MM.1S (cell line): ENCODE results near the gene KDM4B.

Experiments used
- DNase-seq: peaks from one replicate; pipeline ENCODE4 v3.0.0-alpha.2; 2015
- H2AFZ ChIP-seq: fragments of 300-600 bp; sonication (generic); 2 replicates; pipeline ENCODE4 v1.6.0; 2016; ENCODE audit warnings: antibody characterized with exemption, low read length
- H3F3A ChIP-seq: fragments of 300-600 bp; sonication (generic); 2 replicates; pipeline ENCODE4 v1.6.1; 2016; ENCODE audit warnings: mild to moderate bottlenecking, antibody characterized with exemption, low read length, moderate library complexity, mixed read lengths; ENCODE audit not compliant: insufficient read depth
- H3K27ac ChIP-seq: fragments of 300-600 bp; sonication (generic); 2 replicates; pipeline ENCODE4 v1.5.1; 2016; ENCODE audit warnings: mild to moderate bottlenecking, low read length
- H3K27me3 ChIP-seq: fragments of 300-600 bp; sonication (generic); replicated peaks from 2 replicates; pipeline ENCODE4 v1.6.0; 2016; ENCODE audit warnings: low read length; ENCODE audit not compliant: insufficient read depth
- H3K36me3 ChIP-seq: fragments of 300-600 bp; sonication (generic); replicated peaks from 2 replicates; pipeline ENCODE4 v1.6.1; 2016; ENCODE audit warnings: mild to moderate bottlenecking, low read length, mixed read lengths; ENCODE audit not compliant: insufficient read depth
- H3K4me1 ChIP-seq: fragments of 300-600 bp; sonication (generic); 2 replicates; pipeline ENCODE4 v1.6.1; 2016; ENCODE audit warnings: low read length, mixed read lengths
- H3K4me2 ChIP-seq: fragments of 300-600 bp; sonication (generic); 2 replicates; pipeline ENCODE4 v1.6.0; 2016; ENCODE audit warnings: low read depth, low read length
- H3K4me3 ChIP-seq: fragments of 300-600 bp; sonication (generic); 2 replicates; pipeline ENCODE4 v1.5.1; 2016; ENCODE audit warnings: low read length, mixed read lengths
- H3K79me2 ChIP-seq: fragments of 300-600 bp; sonication (generic); 2 replicates; pipeline ENCODE4 v1.6.1; 2016; ENCODE audit warnings: mixed run types, low read length, mixed read lengths
- H3K9ac ChIP-seq: fragments of 300-600 bp; sonication (generic); 2 replicates; pipeline ENCODE4 v1.6.1; 2016; ENCODE audit warnings: low read length, mixed read lengths
- H3K9me2 ChIP-seq: fragments of 300-600 bp; sonication (generic); replicated peaks from 2 replicates; pipeline ENCODE4 v1.6.1; 2016; ENCODE audit warnings: mild to moderate bottlenecking, low read length, mixed read lengths; ENCODE audit not compliant: insufficient read depth
- H3K9me3 ChIP-seq: fragments of 300-600 bp; sonication (generic); replicated peaks from 2 replicates; pipeline ENCODE4 v1.6.1; 2016; ENCODE audit warnings: mild to moderate bottlenecking, low read length, mixed read lengths; ENCODE audit not compliant: insufficient read depth
- H4K20me1 ChIP-seq: fragments of 300-600 bp; sonication (generic); 2 replicates; pipeline ENCODE4 v1.6.1; 2016; ENCODE audit warnings: mild to moderate bottlenecking, low read length, moderate library complexity, mixed read lengths; ENCODE audit not compliant: insufficient read depth
- EZH2 ChIP-seq: fragments of 300-600 bp; sonication (generic); optimal IDR thresholded peaks from 2 replicates; pipeline ENCODE3; 2017; ENCODE audit warnings: low read depth, mild to moderate bottlenecking, antibody characterized with exemption, low read length, mixed read lengths
- EZH2phosphoT487 ChIP-seq: fragments of 300-600 bp; sonication (generic); IDR thresholded peaks from 2 replicates; pipeline ENCODE4 v1.6.1; 2018; ENCODE audit warnings: antibody characterized with exemption, low read length
- TF ChIP-seq, protein P1 (sequence below): fragments of 300-600 bp; sonication (generic); IDR thresholded peaks from 2 replicates; pipeline ENCODE4 v1.5.1; 2016; ENCODE audit warnings: antibody characterized with exemption, low read length, mixed read lengths

KDM4B gene

GRCh38 chr19:5103061-5103701 lies 134.3 kb downstream of the KDM4B start:
- no peak for DNase-seq
- H3K4me2 ChIP-seq: no peak overlapping the region
- H3K27me3 ChIP-seq: no peaks in the 10 kb centered on the region
- H4K20me1 ChIP-seq: no peaks in the 10 kb centered on the region
- H3K4me1 ChIP-seq: no peaks in the 10 kb centered on the region
- TF ChIP-seq EZH2phosphoT487 (no peak), EZH2 (no peak)
- TF ChIP-seq, protein P1, sequence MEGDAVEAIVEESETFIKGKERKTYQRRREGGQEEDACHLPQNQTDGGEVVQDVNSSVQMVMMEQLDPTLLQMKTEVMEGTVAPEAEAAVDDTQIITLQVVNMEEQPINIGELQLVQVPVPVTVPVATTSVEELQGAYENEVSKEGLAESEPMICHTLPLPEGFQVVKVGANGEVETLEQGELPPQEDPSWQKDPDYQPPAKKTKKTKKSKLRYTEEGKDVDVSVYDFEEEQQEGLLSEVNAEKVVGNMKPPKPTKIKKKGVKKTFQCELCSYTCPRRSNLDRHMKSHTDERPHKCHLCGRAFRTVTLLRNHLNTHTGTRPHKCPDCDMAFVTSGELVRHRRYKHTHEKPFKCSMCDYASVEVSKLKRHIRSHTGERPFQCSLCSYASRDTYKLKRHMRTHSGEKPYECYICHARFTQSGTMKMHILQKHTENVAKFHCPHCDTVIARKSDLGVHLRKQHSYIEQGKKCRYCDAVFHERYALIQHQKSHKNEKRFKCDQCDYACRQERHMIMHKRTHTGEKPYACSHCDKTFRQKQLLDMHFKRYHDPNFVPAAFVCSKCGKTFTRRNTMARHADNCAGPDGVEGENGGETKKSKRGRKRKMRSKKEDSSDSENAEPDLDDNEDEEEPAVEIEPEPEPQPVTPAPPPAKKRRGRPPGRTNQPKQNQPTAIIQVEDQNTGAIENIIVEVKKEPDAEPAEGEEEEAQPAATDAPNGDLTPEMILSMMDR: no peak
- no peak overlapping the region for H3K9ac ChIP-seq
- H3K4me3 ChIP-seq: no peak overlapping the region
- no peaks in the 10 kb centered on the region for H3K9me3 ChIP-seq
- H3K9me2 ChIP-seq: no peaks in the 10 kb centered on the region
- no peak overlapping the region for H2AFZ ChIP-seq
- H3K36me3 ChIP-seq: peaks cover 7% of the 10 kb centered on the region; the same call in 1 of the 2 replicates
- no peaks in the 10 kb centered on the region for H3F3A ChIP-seq
- no peak overlapping the region for H3K27ac ChIP-seq
- H3K79me2 ChIP-seq: no peaks in the 10 kb centered on the region

GRCh38 chr19:5103812-5104410 lies 135.0 kb downstream of the KDM4B start:
- peaks cover 5% of the 10 kb centered on the region; the same call in 1 of the 2 replicates for H3K36me3 ChIP-seq
- no peak for DNase-seq

GRCh38 chr19:5104871-5105351 lies 136.0 kb downstream of the KDM4B start:
- no peak overlapping the region for H3K4me3 ChIP-seq
- no peaks in the 10 kb centered on the region for H3K4me1 ChIP-seq
- H4K20me1 ChIP-seq: no peaks in the 10 kb centered on the region
- no peak overlapping the region for H2AFZ ChIP-seq
- H3K79me2 ChIP-seq: no peaks in the 10 kb centered on the region
- no peak for TF ChIP-seq EZH2phosphoT487
- TF ChIP-seq, protein P1: no peak
- TF ChIP-seq EZH2: no peak
- DNase-seq: no peak
- H3K9ac ChIP-seq: no peak overlapping the region
- no peaks in the 10 kb centered on the region for H3K36me3 ChIP-seq
- H3K27ac ChIP-seq: no peak overlapping the region
- no peak overlapping the region for H3K4me2 ChIP-seq
- no peaks in the 10 kb centered on the region for H3F3A ChIP-seq
- no peaks in the 10 kb centered on the region for H3K9me2 ChIP-seq
- H3K27me3 ChIP-seq: no peaks in the 10 kb centered on the region
- H3K9me3 ChIP-seq: no peaks in the 10 kb centered on the region

More at GRCh38 chr19:5103812-5104410, 135.0 kb downstream of the KDM4B start:
- Histone ChIP-seq H3K4me2 (no peak overlapping the region), H3K27me3 (no peaks in the 10 kb centered on the region), H2AFZ (no peak overlapping the region), H3K9me2 (no peaks in the 10 kb centered on the region), H3F3A (no peaks in the 10 kb centered on the region), H3K79me2 (no peaks in the 10 kb centered on the region), H3K4me3 (no peak overlapping the region), H3K9me3 (no peaks in the 10 kb centered on the region), H3K27ac (no peak overlapping the region), H3K9ac (no peak overlapping the region), H4K20me1 (no peaks in the 10 kb centered on the region), H3K4me1 (no peaks in the 10 kb centered on the region)
- TF ChIP-seq EZH2: no peak
- TF ChIP-seq, protein P1: no peak
- TF ChIP-seq EZH2phosphoT487: no peak
